SK-N-SH (cell line): ENCODE data around the gene RAPGEF2.

ENCODE experiments used
- CHD2 ChIP-seq: fragments of 150-350 bp; IDR thresholded peaks from 2 replicates; pipeline ENCODE4 v1.6.1; 2018; ENCODE audit warnings: low read length; ENCODE audit not compliant: partially characterized antibody
- EP300 ChIP-seq, 2 experiments: IDR thresholded peaks; 2 replicates each; pipeline versions ENCODE4 v1.4.0 to v1.6.1; 2012; ENCODE audit warnings: borderline replicate concordance in 1 of 2, low read depth in 1 of 2, low read length in 1 of 2
- POLR2AphosphoS5 ChIP-seq: IDR thresholded peaks from 2 replicates; pipeline ENCODE4 v1.6.1; 2012; ENCODE audit warnings: low read depth, low read length
- RAD21 ChIP-seq: IDR thresholded peaks from 2 replicates; pipeline ENCODE4 v1.6.1; 2012; ENCODE audit warnings: mild to moderate bottlenecking, low read length
- TAF1 ChIP-seq: IDR thresholded peaks from 2 replicates; pipeline ENCODE4 v1.6.1; 2012; ENCODE audit warnings: low read depth, mild to moderate bottlenecking, low read length, moderate library complexity, borderline replicate concordance
- YY1 ChIP-seq: IDR thresholded peaks from 2 replicates; pipeline ENCODE4 v1.4.0; 2012; ENCODE audit warnings: low read depth, mild to moderate bottlenecking
- TF ChIP-seq, protein P1 (sequence below): fragments of 200-600 bp; sonication (generic); IDR thresholded peaks from 2 replicates; pipeline ENCODE4 v1.6.1; 2017; ENCODE audit warnings: antibody characterized with exemption, mild to moderate bottlenecking, moderate library complexity

DNA sequence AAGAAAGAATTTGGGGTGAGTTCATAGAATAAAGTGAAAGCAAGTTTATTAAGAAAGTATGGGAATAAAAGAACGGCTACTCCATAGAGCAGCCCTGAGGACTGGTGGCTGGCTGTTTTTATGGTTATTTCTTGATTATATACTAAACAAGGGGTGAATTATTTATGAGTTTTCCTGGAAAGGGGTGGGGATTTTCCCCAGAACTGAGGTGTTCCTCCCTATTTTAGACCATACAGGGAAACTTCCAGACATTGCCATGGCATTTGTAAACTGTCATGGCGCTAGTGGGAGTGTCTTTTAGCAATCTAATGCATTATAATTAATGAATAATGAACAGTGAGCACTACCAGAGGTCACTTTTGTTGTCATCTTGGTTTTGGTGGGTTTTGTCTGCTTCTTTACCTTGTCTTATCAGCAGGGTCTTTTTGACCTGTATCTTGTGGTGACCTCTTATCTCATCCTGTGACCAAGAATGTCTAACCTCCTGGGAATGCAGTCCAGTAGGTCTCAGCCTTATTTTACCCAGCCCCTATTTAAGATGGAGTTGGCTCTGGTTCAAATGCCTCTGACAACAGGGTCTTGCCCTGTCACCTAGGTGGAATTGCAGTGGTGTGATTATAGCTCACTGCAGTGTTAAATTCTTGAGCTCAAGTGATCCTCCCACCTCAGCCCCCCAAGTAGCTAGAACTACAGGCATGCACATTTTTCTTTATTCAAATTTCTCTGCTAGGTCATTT is 27.1 kb downstream of the RAPGEF2 start:
- TF ChIP-seq, protein P1, sequence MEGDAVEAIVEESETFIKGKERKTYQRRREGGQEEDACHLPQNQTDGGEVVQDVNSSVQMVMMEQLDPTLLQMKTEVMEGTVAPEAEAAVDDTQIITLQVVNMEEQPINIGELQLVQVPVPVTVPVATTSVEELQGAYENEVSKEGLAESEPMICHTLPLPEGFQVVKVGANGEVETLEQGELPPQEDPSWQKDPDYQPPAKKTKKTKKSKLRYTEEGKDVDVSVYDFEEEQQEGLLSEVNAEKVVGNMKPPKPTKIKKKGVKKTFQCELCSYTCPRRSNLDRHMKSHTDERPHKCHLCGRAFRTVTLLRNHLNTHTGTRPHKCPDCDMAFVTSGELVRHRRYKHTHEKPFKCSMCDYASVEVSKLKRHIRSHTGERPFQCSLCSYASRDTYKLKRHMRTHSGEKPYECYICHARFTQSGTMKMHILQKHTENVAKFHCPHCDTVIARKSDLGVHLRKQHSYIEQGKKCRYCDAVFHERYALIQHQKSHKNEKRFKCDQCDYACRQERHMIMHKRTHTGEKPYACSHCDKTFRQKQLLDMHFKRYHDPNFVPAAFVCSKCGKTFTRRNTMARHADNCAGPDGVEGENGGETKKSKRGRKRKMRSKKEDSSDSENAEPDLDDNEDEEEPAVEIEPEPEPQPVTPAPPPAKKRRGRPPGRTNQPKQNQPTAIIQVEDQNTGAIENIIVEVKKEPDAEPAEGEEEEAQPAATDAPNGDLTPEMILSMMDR = no peak
- no peak for TF ChIP-seq POLR2AphosphoS5
- TF ChIP-seq CHD2 = no peak
- TF ChIP-seq YY1 = no peak
- TF ChIP-seq EP300 (IDR thresholded peaks at IDR 0.05; ENCODE audit: borderline replicate concordance in 1 of 2, low read depth in 1 of 2, low read length in 1 of 2) = no peak
- TF ChIP-seq TAF1 = no peak
- no peak for TF ChIP-seq RAD21
